NOMO-1 treated with DMSO at 0.1 percent for 48 hours (cell line): Measurements from ENCODE around the gene ZNF236.
"Not testable (repeated sequence)": the region's sequence is repeated elsewhere in the genome, so short reads cannot be mapped to it uniquely, and the experiment has no call there.

ENCODE experiments used
- DNase-seq: peaks from one replicate; lab custom pipeline; 2025; ENCODE audit not compliant: unreplicated experiment; lab: John Stamatoyannopoulos, UW

Gene ZNF236

GRCh38 chr18:76943542-76944339 lies 121.4 kb downstream of the ZNF236 start:
- DNase-seq: no peak

- not testable (repeated sequence) for DNase-seq
Observed at GRCh38 chr18:76944346-76944745, 122.0 kb downstream of the ZNF236 start.

- no peak for DNase-seq
Observed at GRCh38 chr18:76948345-76948744, 126.0 kb downstream of the ZNF236 start.

GRCh38 chr18:76951456-76952247 lies 129.3 kb downstream of the ZNF236 start:
- DNase-seq: no peak

GRCh38 chr18:76952747-76953146 lies 130.4 kb downstream of the ZNF236 start:
- no peak for DNase-seq

- DNase-seq: no peak
Observed at GRCh38 chr18:76953156-76953555, 130.8 kb downstream of the ZNF236 start.

- DNase-seq: no peak
Observed at GRCh38 chr18:76953583-76954233, 131.4 kb downstream of the ZNF236 start.

- no peak for DNase-seq
Observed at GRCh38 chr18:76955524-76956170, 133.3 kb downstream of the ZNF236 start.

GRCh38 chr18:76956648-76957047 lies 134.3 kb downstream of the ZNF236 start:
- DNase-seq: no peak

GRCh38 chr18:76957384-76958355 lies 135.3 kb downstream of the ZNF236 start:
- DNase-seq: no peak

GRCh38 chr18:76958692-76959341 lies 136.5 kb downstream of the ZNF236 start:
- no peak for DNase-seq

- no peak for DNase-seq
Observed at GRCh38 chr18:76959605-76960004, 137.2 kb downstream of the ZNF236 start.

- DNase-seq: no peak
Observed at GRCh38 chr18:76960528-76961035, 138.2 kb downstream of the ZNF236 start.

- DNase-seq: no peak
Observed at GRCh38 chr18:76962851-76963250, 140.5 kb downstream of the ZNF236 start.

- no peak for DNase-seq
Observed at GRCh38 chr18:76963936-76964335, 141.6 kb downstream of the ZNF236 start.

- DNase-seq: not testable (repeated sequence)
Observed at GRCh38 chr18:76965555-76966151, 143.3 kb downstream of the ZNF236 start.

- not testable (repeated sequence) for DNase-seq
Observed at GRCh38 chr18:76967299-76967698, 144.9 kb downstream of the ZNF236 start.

GRCh38 chr18:76967721-76968472 lies 145.5 kb downstream of the ZNF236 start:
- no peak for DNase-seq
